Measurements from ENCODE around the gene CLDN11.

The CLDN11 gene
- total RNA-seq, result 0 to 1.1 (median 0.05) reads per million in 17 experiments

- peak in 1 of 4 experiments; percentile 21 for DNase-seq
Measured at GRCh38 chr3:170418422-170419398, at the start of gene CLDN11. TSS of gene CLDN11 (plus strand) at chr3:170418868. CDS start at chr3:170419067, 199 bp downstream.

GRCh38 chr3:170368921-170369320 lies 49.7 kb upstream of the CLDN11 start:
- peak in 1 of 4 experiments; percentile 8 for DNase-seq

DNA sequence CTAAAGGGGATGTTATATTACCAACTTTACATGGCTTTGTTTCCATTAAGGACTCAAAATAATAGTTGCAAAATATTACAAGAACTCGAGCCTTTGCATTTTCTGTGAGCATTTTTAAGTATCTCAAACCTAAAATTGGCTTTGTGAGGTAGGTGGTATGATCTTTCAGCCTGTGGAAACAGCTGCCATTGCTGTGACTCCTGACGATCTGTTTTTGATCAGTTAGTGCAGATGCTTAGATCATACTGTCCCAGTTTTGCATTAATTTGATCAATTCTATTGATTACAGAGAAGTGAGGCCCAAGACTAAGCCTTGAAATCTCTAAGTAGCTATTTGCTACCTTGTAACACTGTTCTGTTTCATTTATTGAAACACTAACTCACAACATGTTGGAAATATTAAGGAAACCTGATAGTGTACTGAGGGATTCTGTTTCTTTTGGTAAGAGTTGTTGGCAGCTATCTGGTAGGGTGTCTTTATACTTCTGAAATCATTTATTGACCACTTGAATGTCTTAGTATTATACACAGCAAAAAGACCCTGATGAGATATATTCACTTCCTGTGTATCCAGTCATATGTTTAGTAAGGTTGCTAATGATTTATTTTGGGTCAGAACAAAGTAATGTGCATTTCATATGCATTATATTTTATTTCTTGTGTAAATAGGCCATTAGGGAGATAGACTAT lies 46.3 kb upstream of the CLDN11 start:
- no peak for DNase-seq

DNA sequence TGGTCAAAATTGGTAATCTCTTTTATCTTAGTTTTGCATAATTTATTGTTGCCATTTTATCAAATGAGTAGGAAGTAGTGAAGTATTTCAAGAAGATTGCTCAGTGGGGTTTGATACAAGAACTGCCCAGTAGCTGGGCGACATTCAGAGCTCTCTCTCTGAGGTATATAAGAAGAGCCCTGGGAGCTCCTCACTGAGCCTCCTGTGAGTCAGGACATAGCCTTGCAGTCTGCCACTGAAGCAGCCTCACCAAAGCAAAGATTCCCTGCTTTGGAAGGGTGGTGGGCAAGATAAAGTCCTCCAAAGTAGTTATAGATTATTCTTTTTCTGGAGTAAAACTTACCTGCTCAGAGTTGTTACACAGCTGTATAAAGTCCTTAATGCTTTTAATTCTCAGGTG lies 35.1 kb upstream of the CLDN11 start:
- DNase-seq, result no peak

GRCh38 chr3:170386468-170386867 lies 32.2 kb upstream of the CLDN11 start:
- DNase-seq, result no peak

GRCh38 chr3:170387950-170388349 lies 30.7 kb upstream of the CLDN11 start:
- DNase-seq, result peak in 3 of 4 experiments; percentile 9 to 25 (median 24)

GRCh38 chr3:170391108-170391507 lies 27.6 kb upstream of the CLDN11 start:
- peak in 1 of 4 experiments; percentile 4 for DNase-seq

DNA sequence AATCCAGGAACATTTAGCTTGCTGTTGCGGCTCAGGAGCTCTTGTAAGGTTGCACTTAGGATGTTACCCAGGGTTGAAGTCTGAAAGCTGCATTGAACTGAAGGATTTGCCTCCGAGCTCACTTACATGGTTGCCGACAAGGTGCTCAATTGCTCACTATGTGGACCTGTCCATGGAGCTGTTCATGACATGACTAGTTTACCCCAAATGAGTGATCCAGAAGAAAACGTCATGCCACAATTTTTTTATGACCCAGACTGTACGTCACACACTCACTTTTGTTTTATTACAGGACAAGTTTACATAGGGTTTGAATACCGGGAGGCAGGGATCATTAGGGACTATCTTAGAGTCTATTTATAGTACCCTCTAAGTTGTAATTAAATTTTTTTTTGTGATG lies 21.0 kb upstream of the CLDN11 start:
- DNase-seq, result no peak

- no peak for DNase-seq
Measured at GRCh38 chr3:170405101-170405500, 13.6 kb upstream of the CLDN11 start.

GRCh38 chr3:170410428-170411029 lies 8.1 kb upstream of the CLDN11 start:
- peak; percentile 34 to 53 (median 43) for DNase-seq

- no peak for DNase-seq
Measured at GRCh38 chr3:170413291-170413690, 5.4 kb upstream of the CLDN11 start.

DNA sequence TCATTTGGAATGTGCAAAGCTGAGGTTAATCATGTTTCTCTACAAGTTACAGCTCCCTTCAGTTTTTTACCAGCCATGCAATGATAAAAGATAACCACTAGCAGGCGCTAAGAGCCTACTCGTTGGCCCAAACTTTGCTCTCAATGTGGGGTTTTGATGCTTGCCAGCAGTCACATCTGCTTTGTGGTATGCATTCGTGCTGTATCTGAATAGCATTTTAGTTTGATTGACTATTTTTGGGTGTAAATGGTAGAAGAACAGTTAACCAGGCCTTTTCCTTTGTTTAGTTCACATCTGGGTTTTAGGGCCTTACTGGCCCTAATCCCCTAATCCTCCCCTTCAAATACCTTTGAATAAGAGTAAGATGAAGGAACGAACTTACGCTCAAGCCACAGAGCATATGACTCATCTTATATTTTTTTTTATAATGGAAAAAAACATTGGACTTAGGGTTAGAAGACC lies 4.4 kb upstream of the CLDN11 start:
- DNase-seq, result peak; percentile 53 to 79 (median 64)

GRCh38 chr3:170417090-170417489 lies 1.6 kb upstream of the CLDN11 start:
- no peak for DNase-seq

DNA sequence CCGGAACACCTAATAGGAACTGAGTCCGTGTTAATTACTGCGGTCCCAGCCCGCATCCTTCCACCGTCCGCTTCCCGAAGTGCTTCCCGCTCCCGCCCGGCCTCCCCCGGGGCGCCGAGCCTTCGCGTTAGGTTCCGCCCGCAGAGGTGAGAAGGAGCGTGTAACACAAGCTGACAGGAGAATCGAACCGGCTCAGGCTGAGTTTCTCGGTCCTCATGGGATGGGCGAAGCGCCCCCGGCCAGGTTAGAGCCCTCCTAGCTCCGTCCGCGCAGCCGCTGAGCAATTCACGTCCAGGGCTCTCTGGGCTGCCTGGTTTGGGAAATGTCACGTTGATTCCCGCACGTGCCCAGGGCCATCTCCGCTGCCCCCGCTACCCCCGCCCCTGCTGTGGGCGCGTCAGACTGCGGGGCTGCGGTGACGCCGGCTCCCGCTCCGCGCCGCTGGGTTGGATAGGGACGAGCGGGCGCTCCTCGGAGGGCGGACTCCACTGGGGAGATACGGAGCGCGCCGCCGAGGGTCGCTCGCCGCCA lies 954 bp downstream of the CLDN11 start:
- DNase-seq, result peak in 1 of 4 experiments; percentile 6

DNA sequence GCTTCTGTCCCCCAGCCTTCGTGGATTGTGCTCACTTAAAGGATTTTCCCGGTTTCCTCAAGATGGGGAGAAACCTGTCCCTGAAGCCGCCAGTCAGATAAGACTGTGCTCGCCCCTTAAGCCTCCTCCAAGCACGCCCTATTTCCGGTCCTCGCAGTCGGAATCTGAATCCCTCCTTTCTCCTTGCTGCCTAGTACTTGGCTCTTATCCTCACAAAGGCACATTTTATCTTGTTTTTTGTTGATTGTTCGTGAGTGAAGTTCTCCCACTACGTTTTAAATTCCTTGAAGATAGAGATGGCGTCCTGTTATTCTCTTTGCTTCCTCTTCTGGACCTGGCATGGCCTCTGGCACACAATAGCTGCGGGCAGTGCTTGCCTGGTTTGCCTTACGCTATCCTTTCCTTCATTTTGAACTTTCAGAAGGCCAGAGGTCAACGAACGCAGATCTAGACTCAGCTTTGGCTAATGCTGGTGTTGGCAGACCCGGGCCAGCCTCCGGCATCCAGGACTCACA lies 1.7 kb downstream of the CLDN11 start:
- DNase-seq, result no peak

DNA sequence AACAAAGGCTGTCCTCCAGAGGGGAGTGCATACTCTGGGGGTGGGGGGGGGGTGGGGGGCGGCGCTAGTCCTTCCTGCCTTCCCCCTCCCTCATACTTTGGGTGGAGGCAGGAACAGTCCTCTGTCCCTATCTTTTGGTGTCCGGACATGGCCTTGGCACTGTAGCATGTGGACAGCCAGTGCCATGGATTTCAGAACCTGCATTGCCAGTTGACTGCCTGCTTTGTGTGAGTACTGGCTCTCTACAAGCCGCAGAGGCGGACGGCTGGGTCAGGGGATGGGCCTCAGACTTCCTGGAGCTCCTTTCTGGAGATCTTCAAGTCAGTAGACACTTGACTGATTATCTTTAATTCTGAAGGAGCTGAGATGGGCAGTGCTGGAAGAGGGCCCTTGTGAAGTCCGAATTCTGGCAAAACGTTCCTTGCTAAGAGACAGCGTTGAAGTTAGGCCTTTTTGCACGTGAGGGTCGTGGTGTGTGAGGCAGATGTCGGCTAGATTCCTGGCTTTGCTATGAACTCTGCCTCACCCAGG lies 2.5 kb downstream of the CLDN11 start:
- DNase-seq, result no peak

DNA sequence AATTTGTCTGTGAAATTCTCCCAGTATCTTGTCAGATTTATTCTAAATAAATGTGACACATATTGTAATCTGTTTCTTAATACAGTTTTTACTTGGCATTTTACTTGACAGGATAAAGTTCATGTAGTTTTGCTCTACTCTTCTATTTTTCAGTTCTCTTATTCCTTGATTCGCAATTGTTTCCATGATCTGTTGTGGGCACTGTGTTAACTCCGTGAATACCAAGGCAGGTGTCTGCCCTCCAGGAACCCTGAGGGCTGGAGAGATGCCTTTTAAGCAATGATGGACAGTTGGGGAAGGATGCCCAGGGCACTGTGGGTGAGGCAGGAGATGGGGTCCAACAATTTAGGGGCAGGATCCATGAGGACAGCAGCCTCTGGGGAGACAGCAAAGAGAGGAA lies 3.1 kb downstream of the CLDN11 start:
- DNase-seq, result no peak

- DNase-seq, result no peak
Measured at GRCh38 chr3:170423001-170423615, 4.4 kb downstream of the CLDN11 start.

DNA sequence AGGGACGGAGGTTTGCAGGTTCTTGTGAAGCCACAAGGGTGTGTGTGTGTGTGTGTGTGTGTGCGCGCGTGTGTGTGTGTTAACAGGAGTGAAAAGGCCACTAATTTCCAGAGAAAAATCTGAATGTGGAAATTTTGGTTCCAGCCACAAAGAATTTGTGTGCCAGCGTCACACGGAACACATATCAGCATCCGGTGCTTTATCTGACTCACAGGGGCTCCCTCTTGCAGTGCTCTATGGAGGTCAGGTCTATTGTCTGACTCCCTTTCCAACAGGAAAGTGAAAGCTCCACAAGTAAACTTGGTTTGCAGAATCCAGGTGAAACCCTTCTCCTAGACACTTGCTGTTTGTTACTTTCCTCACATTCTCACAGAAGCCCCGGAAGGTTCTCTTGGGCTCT lies 6.2 kb downstream of the CLDN11 start:
- no peak for DNase-seq

GRCh38 chr3:170425491-170426239 lies 7.0 kb downstream of the CLDN11 start:
- DNase-seq, result no peak

GRCh38 chr3:170426240-170426797 lies 7.7 kb downstream of the CLDN11 start:
- DNase-seq, result no peak

Measured in suppressor macrophage (primary cell).